Mesendoderm (in vitro differentiated cells): Measurements from ENCODE around the gene CDC40.

Experiments
- DNase-seq: peaks from one replicate; pipeline ENCODE4 v3.0.0; 2013
- H2AK5ac ChIP-seq: 2 replicates; pipeline ENCODE4 v1.6.1; 2013; ENCODE audit warnings: low read length, inconsistent platforms
- H2BK120ac ChIP-seq: 2 replicates; pipeline ENCODE4 v1.6.1; 2013; ENCODE audit warnings: low read depth, mild to moderate bottlenecking, low read length, moderate library complexity, mixed read lengths
- H2BK15ac ChIP-seq: replicated peaks from 2 replicates; pipeline ENCODE4 v1.6.1; 2013; ENCODE audit warnings: low read depth, mild to moderate bottlenecking, moderate library complexity
- H2BK5ac ChIP-seq: 2 replicates; pipeline ENCODE4 v1.6.1; 2013; ENCODE audit warnings: low read length, inconsistent platforms
- H3K18ac ChIP-seq: 2 replicates; pipeline ENCODE4 v1.6.1; 2013; ENCODE audit warnings: mild to moderate bottlenecking, low read length, mixed read lengths
- H3K23ac ChIP-seq: one replicate; pipeline ENCODE4 v1.6.1; 2013; ENCODE audit warnings: low read length
- H3K27ac ChIP-seq: 2 replicates; pipeline ENCODE4 v1.5.1; 2013; ENCODE audit warnings: low read depth, mild to moderate bottlenecking, inconsistent platforms, low read length, moderate library complexity
- H3K27me3 ChIP-seq: 2 replicates; pipeline ENCODE4 v1.6.1; 2013; ENCODE audit warnings: low read length, control low read depth, mild to moderate bottlenecking, inconsistent platforms; ENCODE audit not compliant: insufficient read depth, poor library complexity
- H3K36me3 ChIP-seq: 2 replicates; pipeline ENCODE4 v1.6.1; 2013; ENCODE audit warnings: low read length, inconsistent platforms; ENCODE audit not compliant: control insufficient read depth, insufficient read depth
- H3K4ac ChIP-seq: one replicate; pipeline ENCODE4 v1.6.1; 2013; ENCODE audit warnings: low read depth, mild to moderate bottlenecking, low read length, moderate library complexity
- H3K4me1 ChIP-seq: 2 replicates; pipeline ENCODE4 v1.6.1; 2013; ENCODE audit warnings: low read depth, low read length, inconsistent platforms; ENCODE audit not compliant: control insufficient read depth
- H3K4me2 ChIP-seq: 2 replicates; pipeline ENCODE4 v1.6.1; 2013; ENCODE audit warnings: low read length
- H3K4me3 ChIP-seq: 2 replicates; pipeline ENCODE4 v1.5.1; 2013; ENCODE audit warnings: mild to moderate bottlenecking, low read length
- H3K56ac ChIP-seq: one replicate; pipeline ENCODE4 v1.6.1; 2013; ENCODE audit warnings: low read length
- H3K79me1 ChIP-seq: 2 replicates; pipeline ENCODE4 v1.6.1; 2013; ENCODE audit warnings: low read length, inconsistent platforms
- H3K79me2 ChIP-seq: 2 replicates; pipeline ENCODE4 v1.6.1; 2013; ENCODE audit warnings: mild to moderate bottlenecking, low read length; ENCODE audit not compliant: control insufficient read depth, insufficient read depth
- H3K9ac ChIP-seq: 2 replicates; pipeline ENCODE4 v1.6.1; 2013; ENCODE audit warnings: low read length, inconsistent platforms
- H4K5ac ChIP-seq: one replicate; pipeline ENCODE4 v1.6.1; 2013; ENCODE audit warnings: low read length
- H4K8ac ChIP-seq: one replicate; pipeline ENCODE4 v1.6.1; 2013; ENCODE audit warnings: low read depth, mild to moderate bottlenecking, control low read depth, low read length, moderate library complexity
- WGBS: extraction: QIAGEN DNeasy Blood & Tissue Kit; methylation state at CpG from one replicate; pipeline ENCODE4 v1.1.7; 2013; ENCODE audit warnings: low lambda C conversion rate, missing lambda C conversion rate; ENCODE audit not compliant: insufficient coverage; ENCODE audit errors: extremely low coverage; 5-methylcytosine and 5-hydroxymethylcytosine counted together

The CDC40 gene

GRCh38 chr6:110158479-110158878 lies 21.7 kb upstream of the CDC40 start:
- H3K4me1 ChIP-seq, result no peaks in the 10 kb centered on the region
- no peaks in the 10 kb centered on the region for H3K79me2 ChIP-seq
- H3K23ac ChIP-seq, result no peak overlapping the region
- H2AK5ac ChIP-seq, result no peak overlapping the region
- H2BK5ac ChIP-seq, result no peak overlapping the region
- H4K5ac ChIP-seq, result no peak overlapping the region
- H2BK120ac ChIP-seq, result no peak overlapping the region
- no peak overlapping the region for H4K8ac ChIP-seq
- H3K36me3 ChIP-seq, result no peaks in the 10 kb centered on the region
- no peak overlapping the region for H3K4me3 ChIP-seq
- no peak overlapping the region for H3K27ac ChIP-seq
- no peak overlapping the region for H3K4me2 ChIP-seq
- H3K9ac ChIP-seq, result no peak overlapping the region
- no peak for DNase-seq
- H3K27me3 ChIP-seq, result no peaks in the 10 kb centered on the region
- H3K79me1 ChIP-seq, result no peaks in the 10 kb centered on the region
- no peak overlapping the region for H2BK15ac ChIP-seq
- no peak overlapping the region for H3K56ac ChIP-seq
- no CpG with 5 or more reads among the region's 1 CpG for WGBS
- H3K18ac ChIP-seq, result no peak overlapping the region
- H3K4ac ChIP-seq, result no peak overlapping the region

DNA sequence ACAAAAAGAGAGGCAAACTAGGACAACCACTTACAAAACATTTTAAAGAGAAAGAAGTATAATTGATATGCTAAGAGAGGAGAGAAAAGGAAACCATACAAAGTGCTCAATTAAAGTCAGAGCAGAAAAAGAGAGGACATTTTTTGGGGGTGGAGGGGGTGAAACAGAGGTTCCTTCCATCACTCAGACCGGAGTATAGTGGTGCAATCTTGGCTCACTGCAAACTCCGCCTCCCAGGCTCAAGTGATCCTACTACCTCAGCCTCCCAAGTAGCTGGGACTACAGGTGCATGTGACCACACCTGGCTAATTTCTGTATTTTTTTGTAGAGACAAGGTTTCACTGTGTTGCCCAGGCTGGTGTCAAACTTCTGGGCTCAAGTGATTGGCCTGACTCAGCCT lies 10.1 kb upstream of the CDC40 start:
- no peak overlapping the region for H3K56ac ChIP-seq
- no CpG with 5 or more reads among the region's 2 CpGs for WGBS

DNA sequence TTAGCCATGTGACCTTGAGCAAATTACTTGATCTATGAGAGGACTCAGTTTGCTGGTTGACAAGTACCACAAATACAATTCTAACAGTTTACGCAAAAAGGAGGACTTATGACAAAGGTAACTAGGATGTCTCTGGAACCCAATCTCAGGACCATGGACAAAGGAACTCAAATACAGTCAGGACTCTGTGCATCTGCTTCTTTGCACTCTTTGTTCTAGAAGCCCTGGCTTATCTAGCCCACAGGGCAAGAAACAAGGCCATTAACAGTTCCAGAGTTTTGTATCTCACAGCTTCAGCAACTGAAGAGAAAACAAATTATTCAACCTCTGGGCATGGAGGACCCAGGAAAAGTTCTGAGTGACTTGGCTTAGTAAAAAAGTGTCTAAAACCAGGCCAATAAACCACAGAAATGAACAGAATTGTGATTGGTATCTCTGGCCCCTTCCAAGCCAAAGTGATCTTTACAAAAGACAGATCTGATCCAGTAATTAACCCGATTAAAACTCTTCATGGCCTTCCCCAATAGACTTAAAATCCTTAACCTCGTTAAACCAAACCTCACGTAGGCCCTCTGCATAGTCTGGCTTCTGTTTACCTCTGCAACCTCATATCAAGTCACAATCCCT lies 6.6 kb upstream of the CDC40 start:
- no peaks in the 10 kb centered on the region for H3K27me3 ChIP-seq
- no peak overlapping the region for H3K56ac ChIP-seq
- H4K8ac ChIP-seq, result no peak overlapping the region
- no peak overlapping the region for H4K5ac ChIP-seq
- no peak overlapping the region for H2BK120ac ChIP-seq
- no peak overlapping the region for H2BK5ac ChIP-seq
- H3K4me3 ChIP-seq, result no peak overlapping the region
- H3K23ac ChIP-seq, result no peak overlapping the region
- no peaks in the 10 kb centered on the region for H3K4me1 ChIP-seq
- no peaks in the 10 kb centered on the region for H3K36me3 ChIP-seq
- H3K4me2 ChIP-seq, result no peak overlapping the region
- DNase-seq, result peak; percentile 48
- no peak overlapping the region for H3K9ac ChIP-seq
- H3K79me1 ChIP-seq, result peaks cover 11% of the 10 kb centered on the region
- no peak overlapping the region for H3K18ac ChIP-seq
- H3K4ac ChIP-seq, result no peak overlapping the region
- H2AK5ac ChIP-seq, result no peak overlapping the region
- H3K79me2 ChIP-seq, result peaks cover 22% of the 10 kb centered on the region
- WGBS, result 100% methylated on average over 2 of the region's 4 CpGs
- H3K27ac ChIP-seq, result no peak overlapping the region
- H2BK15ac ChIP-seq, result no peak overlapping the region

More for the DNA sequence above, 10.1 kb upstream of the CDC40 start:
- Histone ChIP-seq H3K79me2 (peaks cover 24% of the 10 kb centered on the region), H3K27ac (no peak overlapping the region), H3K4me1 (no peaks in the 10 kb centered on the region), H2BK15ac (no peak overlapping the region), H3K4me3 (no peak overlapping the region), H2BK5ac (no peak overlapping the region), H3K79me1 (peaks cover 10% of the 10 kb centered on the region), H2AK5ac (no peak overlapping the region), H4K5ac (no peak overlapping the region), H2BK120ac (no peak overlapping the region), H4K8ac (no peak overlapping the region), H3K27me3 (no peaks in the 10 kb centered on the region), H3K4ac (no peak overlapping the region), H3K9ac (no peak overlapping the region), H3K4me2 (no peak overlapping the region), H3K23ac (no peak overlapping the region), H3K36me3 (no peaks in the 10 kb centered on the region), H3K18ac (no peak overlapping the region)
- DNase-seq, result no peak

GRCh38 chr6:110178626-110179405 lies 1.4 kb upstream of the CDC40 start:
- H2BK120ac ChIP-seq, result no peak overlapping the region
- H3K23ac ChIP-seq, result no peak overlapping the region
- H3K56ac ChIP-seq, result peak overlapping the region; percentile 93
- peak; percentile 81 for DNase-seq
- no CpG with 5 or more reads among the region's 66 CpGs for whole genome bisulfite sequencing
- peak overlapping the region; percentile 15 for H3K18ac ChIP-seq
- H3K36me3 ChIP-seq, result no peaks in the 10 kb centered on the region
- no peak overlapping the region for H2BK15ac ChIP-seq
- H3K4ac ChIP-seq, result no peak overlapping the region
- H2BK5ac ChIP-seq, result no peak overlapping the region
- H3K79me2 ChIP-seq, result peaks cover 34% of the 10 kb centered on the region
- H4K5ac ChIP-seq, result no peak overlapping the region
- peak overlapping the region; percentile 83 for H3K4me2 ChIP-seq
- H4K8ac ChIP-seq, result no peak overlapping the region
- peak overlapping the region; percentile 82 for H3K4me3 ChIP-seq
- H3K27me3 ChIP-seq, result no peaks in the 10 kb centered on the region
- H3K4me1 ChIP-seq, result no peaks in the 10 kb centered on the region
- H3K27ac ChIP-seq, result peak overlapping the region; percentile 89
- no peak overlapping the region for H2AK5ac ChIP-seq
- H3K79me1 ChIP-seq, result peaks cover 15% of the 10 kb centered on the region
- peak overlapping the region; percentile 84 for H3K9ac ChIP-seq

DNA sequence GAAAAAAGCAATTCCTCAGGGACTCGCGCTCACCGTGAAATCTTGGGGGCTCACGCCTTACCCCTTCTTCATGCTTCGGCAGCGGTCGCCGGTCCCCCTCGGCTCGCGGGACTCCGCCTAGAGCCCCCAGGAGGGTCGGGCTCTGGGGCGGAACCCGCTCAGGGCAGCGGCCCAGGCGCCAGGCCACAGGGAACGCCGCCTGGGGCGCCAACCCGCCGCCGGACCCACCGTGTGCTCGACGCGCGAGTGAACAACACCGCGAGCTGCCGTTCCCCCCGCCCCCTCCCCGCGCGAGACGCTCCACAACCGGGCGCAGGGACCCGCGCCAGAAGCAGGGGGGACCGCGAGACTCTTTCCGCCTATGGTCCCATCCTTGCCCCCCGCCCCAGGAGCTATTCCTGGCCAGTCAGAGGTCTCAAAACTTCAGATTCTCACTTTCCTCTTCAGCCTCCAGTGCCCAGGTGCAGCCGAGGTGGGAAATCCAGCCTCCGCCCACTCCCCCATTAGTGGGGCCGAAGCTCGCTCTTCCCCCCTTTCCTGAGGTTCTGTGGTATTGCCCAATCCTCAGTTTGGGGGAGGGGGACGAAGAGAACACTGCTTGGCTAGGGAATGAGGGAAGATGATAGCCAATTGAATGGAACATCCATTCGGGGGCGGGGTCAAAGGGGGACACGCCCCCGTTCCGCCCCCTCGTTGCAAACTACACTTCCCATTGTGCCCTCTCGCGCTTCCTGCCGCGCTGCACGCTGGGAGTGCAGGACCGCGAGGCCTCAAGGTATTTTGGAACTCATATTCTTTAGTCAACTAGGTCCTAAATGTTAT lies 610 bp upstream of the CDC40 start, which contains the start of gene WASF1:
WASF1 (minus strand) TSS at position 265 of the 822 bp plus-strand sequence. CDS start 52,069 bp downstream, outside the sequence.
- H3K79me2 ChIP-seq, result peaks cover 32% of the 10 kb centered on the region
- H3K56ac ChIP-seq, result peak within 1 kb of the TSS; percentile 94
- H2BK120ac ChIP-seq, result no peak within 1 kb of the TSS
- peak; percentile 99 for DNase-seq
- WGBS, result no CpG with 5 or more reads among the region's 62 CpGs
- no peak within 1 kb of the TSS for H4K5ac ChIP-seq
- peak within 1 kb of the TSS; percentile 94 for H3K9ac ChIP-seq
- peak within 1 kb of the TSS; percentile 83 for H3K4me2 ChIP-seq
- H3K18ac ChIP-seq, result peak within 1 kb of the TSS; percentile 15
- H4K8ac ChIP-seq, result no peak within 1 kb of the TSS
- no peak within 1 kb of the TSS for H2AK5ac ChIP-seq
- H3K79me1 ChIP-seq, result peaks cover 13% of the 10 kb centered on the region
- H3K27ac ChIP-seq, result peak within 1 kb of the TSS; percentile 89
- no peaks in the 10 kb centered on the region for H3K27me3 ChIP-seq
- no peaks in the 10 kb centered on the region for H3K4me1 ChIP-seq
- H3K4me3 ChIP-seq, result peak within 1 kb of the TSS; percentile 95
- no peak within 1 kb of the TSS for H3K4ac ChIP-seq
- peak within 1 kb of the TSS; percentile 11 for H3K23ac ChIP-seq
- H3K36me3 ChIP-seq, result no peaks in the 10 kb centered on the region
- peak within 1 kb of the TSS; percentile 69 for H2BK5ac ChIP-seq
- no peak within 1 kb of the TSS for H2BK15ac ChIP-seq
